GM18499 (cell line): ENCODE results near the gene ADAMTS17.

Source experiments
- ATAC-seq: cut with Tn5 transposase; IDR thresholded peaks from one replicate; pipeline ENCODE4 v1.9.1; 2021; ENCODE audit warnings: moderate number of reproducible peaks; ENCODE audit not compliant: insufficient read depth, unreplicated experiment

ADAMTS17 gene

DNA sequence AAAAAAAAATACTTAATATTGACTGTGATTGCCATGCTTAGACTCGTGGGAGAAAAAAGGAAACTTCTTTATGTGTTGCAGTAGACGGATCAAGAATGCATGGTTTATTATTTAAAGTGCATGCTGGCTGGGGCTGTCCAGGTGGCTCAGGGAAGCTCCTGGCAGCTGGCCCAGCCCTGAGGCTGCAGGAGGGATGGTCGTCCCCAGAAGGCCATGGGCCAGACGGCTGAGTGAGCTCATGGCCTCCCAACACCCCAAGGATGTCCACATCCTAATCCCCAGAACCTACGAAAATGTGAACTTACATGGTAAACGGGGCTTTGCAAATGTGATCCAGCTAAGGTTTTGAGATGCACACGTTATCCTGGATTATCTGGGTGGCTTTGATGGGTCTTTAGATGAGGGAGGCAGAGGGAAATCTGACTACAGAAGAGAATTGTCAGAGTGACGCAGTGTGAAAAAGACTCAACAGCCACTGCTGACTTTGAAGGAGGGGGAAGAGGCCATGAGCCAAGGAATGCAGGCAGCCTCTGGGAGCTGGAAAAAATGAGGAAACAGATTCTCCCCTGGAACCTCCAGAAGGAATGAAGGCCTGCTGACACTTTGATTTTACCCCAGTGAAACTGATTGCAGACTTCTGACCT lies 29.8 kb downstream of the ADAMTS17 start:
- ATAC-seq, result no peak

DNA sequence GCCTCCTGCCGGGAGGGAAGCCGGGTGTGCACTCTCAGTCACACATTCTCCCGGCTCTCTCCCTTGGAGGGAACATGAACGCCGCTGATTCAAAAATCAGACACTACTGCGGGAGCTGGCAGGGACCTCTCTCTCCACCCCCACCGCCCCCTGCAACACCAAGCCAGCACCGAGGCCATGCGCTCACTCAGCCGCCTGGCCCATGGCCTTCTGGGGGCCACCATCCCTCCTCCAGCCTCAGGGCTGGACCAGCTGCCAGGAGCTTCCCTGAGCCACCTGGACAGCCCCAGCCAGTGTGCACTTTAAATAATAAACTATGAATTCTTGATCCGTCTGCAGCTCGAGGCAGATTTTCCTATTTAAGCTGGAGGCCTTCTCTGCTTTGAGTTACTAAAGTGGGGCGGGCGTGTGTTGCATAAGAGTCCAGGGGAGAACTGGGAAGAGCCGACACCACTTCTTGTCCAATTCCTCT lies 30.6 kb downstream of the ADAMTS17 start:
- ATAC-seq, result no peak

DNA sequence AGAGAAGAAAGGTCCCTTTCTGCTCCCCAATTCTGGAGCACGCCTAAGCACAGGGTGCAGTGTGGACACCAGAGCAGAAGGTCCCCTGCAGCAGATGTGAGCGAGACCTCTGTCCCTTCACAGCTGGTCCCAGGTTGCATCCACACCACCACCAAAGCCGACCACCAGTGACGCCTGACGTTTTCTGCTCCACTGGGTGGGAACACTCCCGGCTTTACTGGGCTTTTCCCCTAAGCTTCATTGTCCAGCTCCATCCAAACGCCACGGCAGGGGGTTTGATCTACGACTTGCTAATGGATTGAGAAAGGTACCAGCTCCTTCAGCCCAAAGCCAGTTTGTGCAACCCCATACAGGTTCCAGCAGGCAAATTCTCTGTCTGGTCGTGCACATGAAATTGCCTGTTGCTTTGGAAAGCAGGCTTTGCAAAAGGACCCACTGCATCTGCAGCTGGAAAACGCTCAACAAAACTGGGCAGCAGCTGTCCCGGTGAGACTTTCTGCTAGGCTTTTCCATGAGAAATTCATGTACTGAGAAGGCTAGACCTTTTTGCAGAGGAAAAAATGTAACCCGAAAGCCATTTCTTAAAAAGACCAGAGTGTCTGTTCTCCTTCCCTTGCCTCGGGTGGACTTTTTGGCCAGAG lies 31.1 kb downstream of the ADAMTS17 start:
- ATAC-seq, result no peak

DNA sequence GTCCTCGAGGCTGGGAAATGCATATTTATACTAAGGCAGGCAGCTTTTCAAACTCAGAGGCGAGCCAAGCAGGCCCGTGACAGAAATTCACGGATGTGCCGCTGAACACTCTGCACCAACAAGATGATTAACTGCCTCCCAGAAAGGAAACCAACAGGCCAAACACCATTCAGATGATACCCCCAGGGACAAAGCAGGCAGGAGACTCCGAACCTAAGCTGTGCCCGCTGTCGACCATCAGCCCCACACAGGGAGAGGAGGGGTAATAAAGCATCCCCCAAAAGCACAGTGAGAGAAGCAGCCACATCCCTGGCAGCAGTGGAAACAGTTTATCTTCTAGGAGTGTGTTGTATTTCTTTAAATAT lies 31.8 kb downstream of the ADAMTS17 start:
- no peak for ATAC-seq

DNA sequence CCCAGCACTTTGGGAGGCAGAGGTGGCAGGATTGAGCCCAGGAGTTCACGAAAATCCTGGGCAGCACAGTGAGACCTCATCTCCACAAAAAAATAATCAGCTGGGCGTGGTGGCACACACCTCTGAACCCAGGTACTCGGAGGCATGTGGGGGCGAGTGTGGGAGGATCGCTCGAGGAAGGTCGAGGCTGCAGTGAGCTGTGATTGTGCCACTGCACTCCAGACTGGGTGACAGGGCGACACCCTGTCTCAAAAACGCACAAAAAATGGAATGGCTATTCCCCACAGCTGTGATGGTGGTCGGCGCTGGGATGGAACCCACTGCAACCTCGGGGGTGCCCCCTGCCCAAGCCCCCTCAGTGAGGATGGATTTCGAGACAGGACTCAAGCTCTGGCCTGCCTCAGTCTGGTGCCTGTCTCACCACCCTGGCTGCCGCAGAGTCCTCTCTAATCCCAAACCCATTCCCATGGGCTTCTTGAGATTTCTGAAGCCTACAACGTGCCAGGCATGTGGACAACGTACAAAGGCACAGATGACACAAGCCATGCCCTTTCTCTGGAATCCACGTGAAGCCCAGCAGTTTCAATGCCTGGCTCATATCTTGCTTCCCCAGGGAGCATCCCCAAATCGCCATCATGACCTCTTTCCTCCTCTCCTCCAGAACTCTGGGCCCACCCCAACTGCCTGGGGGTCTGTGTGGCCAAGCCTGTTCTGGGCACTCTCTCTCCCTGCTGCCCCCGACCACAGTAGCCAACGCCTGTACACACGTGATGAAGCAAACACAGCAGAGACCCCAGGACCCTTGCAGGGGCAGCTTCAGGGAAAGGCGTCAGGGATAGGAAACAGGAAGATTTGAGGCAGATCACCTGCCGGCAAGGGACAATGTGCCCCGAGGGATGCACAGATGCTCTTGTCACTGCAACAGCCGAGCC lies 32.4 kb downstream of the ADAMTS17 start:
- no peak for ATAC-seq

DNA sequence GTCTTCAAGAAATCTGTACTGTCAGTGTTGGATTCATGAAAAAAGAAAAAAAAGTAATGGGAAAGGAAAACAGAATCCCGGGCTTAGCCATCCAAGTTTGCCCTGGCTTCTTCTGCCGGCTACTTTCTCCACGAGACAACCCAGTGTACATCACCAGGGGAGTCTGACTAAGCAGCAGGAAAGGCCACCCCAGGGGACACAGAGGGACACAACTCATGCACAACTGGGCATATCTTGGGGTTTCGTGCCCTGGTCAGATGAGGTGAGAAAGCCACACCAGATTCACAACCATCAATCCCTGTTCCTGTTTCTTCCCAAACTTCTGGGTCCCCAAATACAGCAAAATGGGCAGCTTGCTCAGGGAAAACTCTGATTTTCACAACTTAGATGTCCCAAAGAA lies 33.2 kb downstream of the ADAMTS17 start:
- no peak for ATAC-seq

DNA sequence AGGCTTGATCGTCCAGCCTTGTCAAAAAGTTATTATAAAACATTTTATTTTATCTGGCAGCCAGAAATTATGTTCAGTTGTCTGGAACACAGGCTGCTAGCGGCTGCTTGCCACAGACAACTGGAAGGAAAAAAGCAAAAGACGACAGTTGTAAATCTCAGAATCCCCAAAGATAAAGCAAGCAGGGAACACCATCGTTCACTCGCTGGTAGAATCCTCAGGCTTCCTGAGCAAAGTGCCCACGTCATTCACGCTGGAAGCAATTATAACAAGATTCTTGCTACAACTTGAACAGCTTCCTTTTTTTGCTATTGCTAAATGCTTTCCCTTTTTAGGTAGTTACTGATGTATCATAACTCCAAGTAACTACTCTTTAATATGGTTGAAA lies 33.6 kb downstream of the ADAMTS17 start:
- no peak for ATAC-seq

DNA sequence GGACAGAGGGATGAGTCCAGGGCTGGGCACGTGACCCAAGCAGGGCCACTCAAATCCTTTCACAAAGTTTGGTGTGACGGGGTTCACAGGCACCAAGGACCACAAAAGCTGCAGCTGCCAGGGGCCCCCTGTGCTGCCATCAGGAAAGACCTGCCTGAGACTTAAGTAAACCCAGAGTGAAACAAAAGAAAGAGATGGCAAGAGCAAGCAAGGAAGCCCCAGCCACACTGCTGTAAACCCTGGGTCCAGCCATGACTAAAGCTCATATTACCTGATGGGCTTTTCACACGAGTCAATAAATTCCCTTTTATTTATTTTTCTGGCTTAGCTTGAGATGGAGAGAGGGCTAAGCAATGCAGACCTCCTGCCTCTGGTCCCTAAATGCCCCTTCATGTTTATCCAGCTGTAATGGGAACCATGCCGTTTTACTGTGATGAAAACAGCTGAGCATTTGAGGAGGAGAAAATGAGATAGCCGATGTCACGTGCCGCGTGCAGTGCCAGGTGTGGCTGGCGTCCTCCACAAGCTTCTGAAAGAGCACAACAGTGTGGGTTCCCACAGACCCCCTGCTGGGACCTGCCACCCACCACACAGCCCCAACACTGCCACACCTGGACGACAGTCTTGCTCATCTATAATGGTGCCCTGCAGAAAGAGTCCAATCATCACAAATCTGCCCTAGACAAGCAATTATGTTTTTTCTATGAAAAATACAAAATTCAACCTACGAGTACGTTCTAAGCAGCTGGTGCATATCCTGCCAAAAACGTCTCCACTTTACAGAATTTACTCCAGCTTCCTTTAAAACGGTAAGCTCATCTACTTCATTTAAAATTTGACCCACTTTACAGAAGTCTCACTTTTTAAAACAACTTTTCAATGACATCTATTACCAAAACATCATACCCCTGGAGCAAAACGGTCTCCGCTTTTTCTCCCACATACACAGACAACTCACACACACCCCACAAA lies 34.2 kb downstream of the ADAMTS17 start:
- no peak for ATAC-seq

DNA sequence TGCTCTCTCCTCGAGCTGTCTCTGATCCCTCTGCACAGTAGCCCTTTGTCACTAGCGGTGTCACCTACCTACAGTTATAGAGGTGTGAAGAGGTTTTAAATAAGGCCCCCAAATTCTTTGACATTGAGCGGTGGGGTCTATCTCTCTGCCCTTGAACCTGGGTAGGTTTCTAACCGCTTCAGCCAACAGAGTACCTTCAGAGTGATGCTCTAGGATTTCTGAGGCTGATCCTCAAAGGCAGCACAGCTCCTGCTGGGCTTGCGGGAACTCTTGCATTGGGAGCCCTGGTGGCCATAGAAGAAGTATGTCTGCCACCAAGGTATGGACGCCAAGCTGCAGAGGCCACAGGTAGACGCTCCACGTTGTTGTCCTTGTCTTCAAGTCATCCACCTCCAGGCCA lies 35.7 kb downstream of the ADAMTS17 start:
- no peak for ATAC-seq

DNA sequence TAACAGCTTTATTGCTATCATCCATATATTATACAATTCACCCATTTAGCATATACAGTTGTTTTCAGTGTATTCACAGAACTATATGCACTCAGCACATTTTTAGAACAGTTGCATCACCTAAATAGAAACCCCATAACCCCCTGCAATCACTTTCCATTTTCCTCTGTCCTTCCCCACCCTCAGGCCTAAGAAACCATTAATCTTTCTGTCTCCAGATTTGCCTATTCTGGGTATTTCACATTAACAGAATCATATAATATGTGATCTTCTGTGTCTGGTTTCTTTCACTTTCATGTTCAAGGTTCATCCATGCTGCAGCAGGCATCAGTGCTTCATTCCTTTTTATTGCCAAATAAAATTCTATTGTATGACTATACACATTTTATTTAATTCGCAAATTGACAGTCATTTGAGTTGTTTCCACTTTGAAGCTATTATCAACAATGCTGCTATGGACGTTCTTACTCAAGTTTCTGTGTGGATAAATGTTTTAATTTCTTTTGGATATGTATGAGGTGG lies 39.8 kb downstream of the ADAMTS17 start:
- no peak for ATAC-seq

DNA sequence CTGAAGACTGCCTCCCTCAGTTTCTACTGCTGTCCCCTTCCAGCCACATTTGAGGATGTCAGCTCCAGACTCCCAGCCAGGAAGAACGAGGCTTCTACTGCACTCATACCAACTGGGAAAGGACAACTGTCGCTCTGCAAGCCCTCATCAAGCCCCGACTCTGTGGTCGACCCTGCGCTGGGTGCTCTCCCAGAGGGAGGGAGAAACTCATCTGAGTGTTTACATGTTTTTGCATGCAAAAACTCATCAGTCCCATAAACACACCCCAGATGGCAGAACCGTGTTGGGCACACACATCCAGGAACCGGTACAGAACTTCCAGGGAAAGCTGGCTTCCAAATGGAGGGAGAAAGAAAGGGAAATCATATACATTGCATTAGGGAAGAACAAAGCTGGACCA lies 43.5 kb downstream of the ADAMTS17 start:
- ATAC-seq, result no peak

DNA sequence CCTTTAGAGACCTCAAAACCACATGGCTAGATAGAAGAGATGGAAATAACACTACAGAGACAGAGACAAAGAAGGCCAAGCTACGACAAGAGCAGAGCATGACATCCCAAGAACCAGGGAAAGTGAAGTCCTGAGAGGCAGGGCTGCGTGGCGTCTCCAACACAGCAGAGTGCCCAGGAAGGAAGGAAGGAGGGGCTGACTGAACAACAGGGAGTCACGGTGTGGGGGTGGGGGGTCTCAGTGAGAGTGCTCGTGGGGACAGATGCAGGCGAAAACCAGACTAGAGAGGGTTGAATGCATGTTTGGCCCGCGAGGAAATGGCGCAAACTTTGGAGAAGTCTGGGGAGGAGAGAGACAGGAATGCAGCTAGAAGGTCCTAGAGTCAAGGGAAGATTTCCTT lies 44.0 kb downstream of the ADAMTS17 start:
- no peak for ATAC-seq

DNA sequence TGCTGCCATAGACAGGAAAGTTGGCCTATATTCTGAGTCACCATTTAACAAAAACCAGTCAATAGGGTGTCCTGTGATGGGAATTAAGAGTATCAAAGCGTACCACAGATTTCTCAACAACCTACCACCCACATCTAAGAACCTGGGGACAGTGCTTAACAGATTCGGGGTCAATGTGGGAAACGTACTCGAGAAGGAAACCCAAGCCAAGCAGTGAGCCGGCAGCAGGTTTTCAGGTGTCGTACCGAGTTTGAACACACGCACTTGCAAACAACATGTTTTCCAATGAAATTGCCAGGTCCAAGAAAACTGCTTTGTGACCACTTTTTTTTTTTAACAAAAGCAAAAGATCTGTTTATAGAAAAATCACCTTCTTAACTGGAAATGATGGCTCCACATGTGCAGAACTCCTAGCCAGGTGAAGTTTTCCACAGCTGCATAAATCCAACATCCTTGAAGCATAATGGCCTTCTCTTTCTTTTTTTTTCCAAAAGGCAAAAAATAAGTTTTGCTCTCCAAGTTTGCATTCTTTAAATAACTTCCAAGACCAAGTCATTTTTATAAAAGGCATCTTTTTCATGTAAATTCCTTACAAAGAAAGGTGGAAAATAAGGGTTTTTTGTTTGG lies 45.7 kb downstream of the ADAMTS17 start:
- ATAC-seq, result no peak

DNA sequence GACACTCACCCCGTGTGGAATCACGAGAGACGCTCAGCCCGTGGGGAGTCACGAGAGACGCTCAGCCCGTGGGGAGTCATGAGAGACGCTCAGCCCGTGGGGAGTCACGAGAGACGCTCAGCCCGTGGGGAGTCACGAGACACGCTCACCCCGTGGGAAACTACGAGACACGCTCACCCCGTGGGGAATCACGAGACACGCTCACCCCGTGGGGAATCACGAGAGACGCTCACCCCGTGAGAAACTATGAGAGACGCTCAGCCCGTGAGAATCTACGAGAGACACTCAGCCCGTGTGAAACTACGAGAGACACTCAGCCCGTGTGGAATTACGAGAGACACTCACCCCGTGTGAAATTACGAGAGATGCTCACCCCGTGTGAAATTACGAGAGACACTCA lies 49.8 kb downstream of the ADAMTS17 start:
- no peak for ATAC-seq

DNA sequence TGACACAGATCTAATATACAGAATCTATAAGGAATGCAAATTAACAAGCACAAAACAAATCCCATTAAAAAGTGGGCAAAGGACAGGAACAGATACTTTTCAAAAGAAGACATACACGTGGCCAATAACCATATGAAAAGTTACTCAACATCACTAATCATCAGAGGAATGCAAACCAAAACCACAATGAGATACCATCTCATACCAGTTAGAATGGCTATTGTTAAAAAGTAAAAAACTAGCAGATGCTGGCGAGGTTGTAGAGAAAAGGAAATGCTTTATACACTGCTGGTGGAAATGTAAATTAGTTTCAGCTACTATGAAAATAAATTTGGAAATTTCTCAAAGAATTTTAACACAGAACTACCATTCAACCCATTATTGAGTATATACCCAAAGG lies 50.7 kb downstream of the ADAMTS17 start:
- no peak for ATAC-seq

DNA sequence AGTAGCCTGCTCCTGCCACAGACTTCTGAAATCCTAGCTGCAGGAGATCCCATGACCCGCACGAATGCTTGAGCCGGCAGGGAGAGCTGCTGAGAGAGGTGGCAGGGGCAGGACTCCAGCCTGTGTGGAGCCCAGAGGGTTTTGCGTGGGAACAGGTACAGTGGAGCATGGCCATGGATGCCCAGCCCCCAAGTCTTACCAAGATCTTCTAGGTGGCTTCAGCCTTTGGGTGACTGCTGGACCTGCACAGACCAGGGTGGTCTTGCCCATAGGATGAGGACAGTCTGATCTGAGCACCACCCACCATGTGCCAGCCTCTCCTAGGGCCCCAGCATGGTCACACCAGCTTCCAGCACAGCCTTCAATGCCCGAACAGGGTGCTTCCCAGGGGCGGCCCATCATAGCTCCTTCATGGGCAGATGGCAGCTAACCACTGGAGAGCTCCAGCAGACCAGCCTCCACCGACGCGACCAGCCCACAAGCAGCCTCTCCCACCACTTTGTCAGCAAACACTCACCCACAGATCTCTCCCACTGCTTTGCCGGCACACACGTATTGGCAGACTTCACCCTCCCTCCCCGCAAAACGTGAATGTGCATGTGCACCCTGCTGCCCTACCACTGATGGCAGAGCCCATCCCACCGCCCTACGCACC lies 56.0 kb downstream of the ADAMTS17 start:
- ATAC-seq, result no peak

DNA sequence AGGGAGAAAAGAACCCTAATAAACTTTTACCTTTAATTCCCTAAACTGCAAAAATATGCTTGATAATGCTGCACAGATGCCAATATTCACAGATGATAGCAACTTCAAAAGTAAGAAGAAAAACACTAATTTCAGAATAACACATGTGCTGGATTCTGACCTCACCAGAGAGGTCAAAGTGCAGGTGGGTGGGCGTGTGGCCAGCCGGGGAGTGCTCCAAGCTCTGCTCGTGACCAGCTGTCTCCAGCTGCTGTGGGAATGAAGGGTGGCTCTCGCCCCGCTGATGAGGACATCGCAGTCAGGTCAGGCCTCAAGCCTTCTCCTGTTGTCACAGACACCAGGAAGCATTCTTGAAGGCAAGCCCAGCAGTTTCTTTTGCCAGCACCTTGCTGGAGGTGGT lies 57.1 kb downstream of the ADAMTS17 start:
- no peak for ATAC-seq

DNA sequence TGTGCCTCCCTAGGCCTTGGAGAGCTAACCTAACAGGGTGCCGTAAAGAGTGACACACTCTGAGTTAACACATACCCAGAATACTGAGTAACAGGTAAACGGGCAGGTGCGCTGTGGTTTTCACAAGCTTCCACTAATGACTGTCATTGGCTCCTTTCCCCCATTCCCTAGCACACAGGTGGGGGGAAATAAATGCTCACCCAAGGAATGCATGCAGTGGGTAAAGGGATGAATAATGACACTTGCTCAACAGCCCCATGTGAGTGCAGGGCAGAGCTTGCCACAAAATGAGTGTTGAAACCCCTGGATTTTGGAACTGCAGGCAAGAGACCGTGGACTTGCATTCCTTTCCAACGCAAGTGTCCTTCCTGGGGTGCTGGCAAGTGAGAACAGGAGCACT lies 57.6 kb downstream of the ADAMTS17 start:
- no peak for ATAC-seq
